Measurements from ENCODE around the gene CTDNEP1.

DNA sequence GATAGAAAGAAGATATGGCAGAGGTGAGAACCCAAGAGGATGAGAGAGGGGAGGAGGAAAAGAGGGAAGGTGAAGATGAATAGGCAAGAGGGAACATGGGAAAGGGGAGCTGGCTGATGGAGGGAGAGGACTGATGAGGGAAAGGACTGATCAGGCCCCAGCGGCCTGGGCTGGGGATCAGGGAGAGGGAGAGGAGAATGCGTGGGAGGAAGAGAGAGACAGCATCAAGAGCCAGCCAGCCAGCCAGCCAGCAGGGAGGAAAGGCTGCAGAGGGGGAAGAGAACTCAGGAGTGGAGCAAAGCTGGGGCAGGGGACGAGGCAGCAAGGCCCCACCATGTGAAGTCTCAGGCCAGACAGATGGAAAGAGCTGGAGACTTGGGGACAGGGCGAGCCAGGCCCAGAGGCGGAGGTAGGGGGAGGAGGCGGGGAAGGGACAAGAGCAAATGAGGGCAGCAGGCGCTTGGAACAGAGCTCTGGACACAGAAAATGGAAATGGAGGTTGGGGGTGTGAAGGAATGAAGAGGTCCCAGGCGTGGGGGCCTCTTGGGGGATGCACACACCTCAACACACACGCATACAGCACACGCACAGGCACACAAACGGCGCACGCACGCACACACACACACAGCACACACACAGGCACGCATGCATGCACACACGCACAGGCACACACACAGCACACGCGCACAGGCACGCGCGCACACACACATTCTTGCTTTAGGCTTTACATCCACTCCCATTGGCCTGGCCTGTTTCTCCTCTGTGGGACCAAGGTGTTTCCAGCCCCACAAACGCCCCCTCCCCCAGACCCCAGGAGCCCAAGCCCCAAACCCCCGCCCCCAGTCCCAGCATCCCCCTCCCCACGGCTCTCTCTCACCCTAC, 44.2 kb downstream of the CTDNEP1 start:
- TF ChIP-seq, protein P1, sequence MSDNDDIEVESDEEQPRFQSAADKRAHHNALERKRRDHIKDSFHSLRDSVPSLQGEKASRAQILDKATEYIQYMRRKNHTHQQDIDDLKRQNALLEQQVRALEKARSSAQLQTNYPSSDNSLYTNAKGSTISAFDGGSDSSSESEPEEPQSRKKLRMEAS (IDR thresholded peaks at IDR 0.05; ENCODE audit: low read depth): no peak
- TF ChIP-seq, protein P2, sequence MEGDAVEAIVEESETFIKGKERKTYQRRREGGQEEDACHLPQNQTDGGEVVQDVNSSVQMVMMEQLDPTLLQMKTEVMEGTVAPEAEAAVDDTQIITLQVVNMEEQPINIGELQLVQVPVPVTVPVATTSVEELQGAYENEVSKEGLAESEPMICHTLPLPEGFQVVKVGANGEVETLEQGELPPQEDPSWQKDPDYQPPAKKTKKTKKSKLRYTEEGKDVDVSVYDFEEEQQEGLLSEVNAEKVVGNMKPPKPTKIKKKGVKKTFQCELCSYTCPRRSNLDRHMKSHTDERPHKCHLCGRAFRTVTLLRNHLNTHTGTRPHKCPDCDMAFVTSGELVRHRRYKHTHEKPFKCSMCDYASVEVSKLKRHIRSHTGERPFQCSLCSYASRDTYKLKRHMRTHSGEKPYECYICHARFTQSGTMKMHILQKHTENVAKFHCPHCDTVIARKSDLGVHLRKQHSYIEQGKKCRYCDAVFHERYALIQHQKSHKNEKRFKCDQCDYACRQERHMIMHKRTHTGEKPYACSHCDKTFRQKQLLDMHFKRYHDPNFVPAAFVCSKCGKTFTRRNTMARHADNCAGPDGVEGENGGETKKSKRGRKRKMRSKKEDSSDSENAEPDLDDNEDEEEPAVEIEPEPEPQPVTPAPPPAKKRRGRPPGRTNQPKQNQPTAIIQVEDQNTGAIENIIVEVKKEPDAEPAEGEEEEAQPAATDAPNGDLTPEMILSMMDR (IDR thresholded peaks at IDR 0.05): no peak
- TF ChIP-seq, protein P3, sequence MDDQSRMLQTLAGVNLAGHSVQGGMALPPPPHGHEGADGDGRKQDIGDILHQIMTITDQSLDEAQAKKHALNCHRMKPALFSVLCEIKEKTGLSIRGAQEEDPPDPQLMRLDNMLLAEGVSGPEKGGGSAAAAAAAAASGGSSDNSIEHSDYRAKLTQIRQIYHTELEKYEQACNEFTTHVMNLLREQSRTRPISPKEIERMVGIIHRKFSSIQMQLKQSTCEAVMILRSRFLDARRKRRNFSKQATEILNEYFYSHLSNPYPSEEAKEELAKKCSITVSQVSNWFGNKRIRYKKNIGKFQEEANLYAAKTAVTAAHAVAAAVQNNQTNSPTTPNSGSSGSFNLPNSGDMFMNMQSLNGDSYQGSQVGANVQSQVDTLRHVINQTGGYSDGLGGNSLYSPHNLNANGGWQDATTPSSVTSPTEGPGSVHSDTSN (IDR thresholded peaks at IDR 0.05): no peak
- TF ChIP-seq EP300 (IDR thresholded peaks at IDR 0.05; ENCODE audit: borderline replicate concordance in 1 of 2, low read depth in 1 of 2, low read length in 1 of 2): no peak
- no peak for TF ChIP-seq GABPA (IDR thresholded peaks at IDR 0.05; ENCODE audit: low read depth)
- TF ChIP-seq FOXM1 (IDR thresholded peaks at IDR 0.05; ENCODE audit: low read depth): no peak
- no peak for TF ChIP-seq EZH2phosphoT487 (IDR thresholded peaks at IDR 0.05; ENCODE audit: borderline replicate concordance, low read depth)
- TF ChIP-seq, protein P4, sequence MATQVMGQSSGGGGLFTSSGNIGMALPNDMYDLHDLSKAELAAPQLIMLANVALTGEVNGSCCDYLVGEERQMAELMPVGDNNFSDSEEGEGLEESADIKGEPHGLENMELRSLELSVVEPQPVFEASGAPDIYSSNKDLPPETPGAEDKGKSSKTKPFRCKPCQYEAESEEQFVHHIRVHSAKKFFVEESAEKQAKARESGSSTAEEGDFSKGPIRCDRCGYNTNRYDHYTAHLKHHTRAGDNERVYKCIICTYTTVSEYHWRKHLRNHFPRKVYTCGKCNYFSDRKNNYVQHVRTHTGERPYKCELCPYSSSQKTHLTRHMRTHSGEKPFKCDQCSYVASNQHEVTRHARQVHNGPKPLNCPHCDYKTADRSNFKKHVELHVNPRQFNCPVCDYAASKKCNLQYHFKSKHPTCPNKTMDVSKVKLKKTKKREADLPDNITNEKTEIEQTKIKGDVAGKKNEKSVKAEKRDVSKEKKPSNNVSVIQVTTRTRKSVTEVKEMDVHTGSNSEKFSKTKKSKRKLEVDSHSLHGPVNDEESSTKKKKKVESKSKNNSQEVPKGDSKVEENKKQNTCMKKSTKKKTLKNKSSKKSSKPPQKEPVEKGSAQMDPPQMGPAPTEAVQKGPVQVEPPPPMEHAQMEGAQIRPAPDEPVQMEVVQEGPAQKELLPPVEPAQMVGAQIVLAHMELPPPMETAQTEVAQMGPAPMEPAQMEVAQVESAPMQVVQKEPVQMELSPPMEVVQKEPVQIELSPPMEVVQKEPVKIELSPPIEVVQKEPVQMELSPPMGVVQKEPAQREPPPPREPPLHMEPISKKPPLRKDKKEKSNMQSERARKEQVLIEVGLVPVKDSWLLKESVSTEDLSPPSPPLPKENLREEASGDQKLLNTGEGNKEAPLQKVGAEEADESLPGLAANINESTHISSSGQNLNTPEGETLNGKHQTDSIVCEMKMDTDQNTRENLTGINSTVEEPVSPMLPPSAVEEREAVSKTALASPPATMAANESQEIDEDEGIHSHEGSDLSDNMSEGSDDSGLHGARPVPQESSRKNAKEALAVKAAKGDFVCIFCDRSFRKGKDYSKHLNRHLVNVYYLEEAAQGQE (IDR thresholded peaks at IDR 0.05; ENCODE audit: low read depth, low read length): no peak
- TF ChIP-seq POLR2AphosphoS5 (IDR thresholded peaks at IDR 0.05; ENCODE audit: low read depth, low read length): no peak
- TF ChIP-seq FOXJ3 (CRISPR knock-in tag; IDR thresholded peaks at IDR 0.05): no peak
- no peak for TF ChIP-seq TCF12 (IDR thresholded peaks at IDR 0.05)
- TF ChIP-seq, protein P5, sequence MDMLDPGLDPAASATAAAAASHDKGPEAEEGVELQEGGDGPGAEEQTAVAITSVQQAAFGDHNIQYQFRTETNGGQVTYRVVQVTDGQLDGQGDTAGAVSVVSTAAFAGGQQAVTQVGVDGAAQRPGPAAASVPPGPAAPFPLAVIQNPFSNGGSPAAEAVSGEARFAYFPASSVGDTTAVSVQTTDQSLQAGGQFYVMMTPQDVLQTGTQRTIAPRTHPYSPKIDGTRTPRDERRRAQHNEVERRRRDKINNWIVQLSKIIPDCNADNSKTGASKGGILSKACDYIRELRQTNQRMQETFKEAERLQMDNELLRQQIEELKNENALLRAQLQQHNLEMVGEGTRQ (IDR thresholded peaks at IDR 0.05; ENCODE audit: borderline replicate concordance, low read depth, low read length): no peak
- TF ChIP-seq, protein P6, sequence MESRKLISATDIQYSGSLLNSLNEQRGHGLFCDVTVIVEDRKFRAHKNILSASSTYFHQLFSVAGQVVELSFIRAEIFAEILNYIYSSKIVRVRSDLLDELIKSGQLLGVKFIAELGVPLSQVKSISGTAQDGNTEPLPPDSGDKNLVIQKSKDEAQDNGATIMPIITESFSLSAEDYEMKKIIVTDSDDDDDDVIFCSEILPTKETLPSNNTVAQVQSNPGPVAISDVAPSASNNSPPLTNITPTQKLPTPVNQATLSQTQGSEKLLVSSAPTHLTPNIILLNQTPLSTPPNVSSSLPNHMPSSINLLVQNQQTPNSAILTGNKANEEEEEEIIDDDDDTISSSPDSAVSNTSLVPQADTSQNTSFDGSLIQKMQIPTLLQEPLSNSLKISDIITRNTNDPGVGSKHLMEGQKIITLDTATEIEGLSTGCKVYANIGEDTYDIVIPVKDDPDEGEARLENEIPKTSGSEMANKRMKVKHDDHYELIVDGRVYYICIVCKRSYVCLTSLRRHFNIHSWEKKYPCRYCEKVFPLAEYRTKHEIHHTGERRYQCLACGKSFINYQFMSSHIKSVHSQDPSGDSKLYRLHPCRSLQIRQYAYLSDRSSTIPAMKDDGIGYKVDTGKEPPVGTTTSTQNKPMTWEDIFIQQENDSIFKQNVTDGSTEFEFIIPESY (IDR thresholded peaks at IDR 0.05; ENCODE audit: borderline replicate concordance, low read depth): no peak
- TF ChIP-seq ELF1 (IDR thresholded peaks at IDR 0.05): no peak
